HG02763 (cell line): ENCODE data around the gene NR0B2.
"Not testable (repeated sequence)": the region's sequence is repeated elsewhere in the genome, so short reads cannot be mapped to it uniquely, and the experiment has no call there.

ENCODE experiments used
- ATAC-seq: cut with Tn5 transposase; IDR thresholded peaks from one replicate; pipeline ENCODE4 v1.9.1; 2021; ENCODE audit warnings: mild to moderate bottlenecking, moderate library complexity; ENCODE audit not compliant: unreplicated experiment

NR0B2 gene, protein sequence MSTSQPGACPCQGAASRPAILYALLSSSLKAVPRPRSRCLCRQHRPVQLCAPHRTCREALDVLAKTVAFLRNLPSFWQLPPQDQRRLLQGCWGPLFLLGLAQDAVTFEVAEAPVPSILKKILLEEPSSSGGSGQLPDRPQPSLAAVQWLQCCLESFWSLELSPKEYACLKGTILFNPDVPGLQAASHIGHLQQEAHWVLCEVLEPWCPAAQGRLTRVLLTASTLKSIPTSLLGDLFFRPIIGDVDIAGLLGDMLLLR

DNA sequence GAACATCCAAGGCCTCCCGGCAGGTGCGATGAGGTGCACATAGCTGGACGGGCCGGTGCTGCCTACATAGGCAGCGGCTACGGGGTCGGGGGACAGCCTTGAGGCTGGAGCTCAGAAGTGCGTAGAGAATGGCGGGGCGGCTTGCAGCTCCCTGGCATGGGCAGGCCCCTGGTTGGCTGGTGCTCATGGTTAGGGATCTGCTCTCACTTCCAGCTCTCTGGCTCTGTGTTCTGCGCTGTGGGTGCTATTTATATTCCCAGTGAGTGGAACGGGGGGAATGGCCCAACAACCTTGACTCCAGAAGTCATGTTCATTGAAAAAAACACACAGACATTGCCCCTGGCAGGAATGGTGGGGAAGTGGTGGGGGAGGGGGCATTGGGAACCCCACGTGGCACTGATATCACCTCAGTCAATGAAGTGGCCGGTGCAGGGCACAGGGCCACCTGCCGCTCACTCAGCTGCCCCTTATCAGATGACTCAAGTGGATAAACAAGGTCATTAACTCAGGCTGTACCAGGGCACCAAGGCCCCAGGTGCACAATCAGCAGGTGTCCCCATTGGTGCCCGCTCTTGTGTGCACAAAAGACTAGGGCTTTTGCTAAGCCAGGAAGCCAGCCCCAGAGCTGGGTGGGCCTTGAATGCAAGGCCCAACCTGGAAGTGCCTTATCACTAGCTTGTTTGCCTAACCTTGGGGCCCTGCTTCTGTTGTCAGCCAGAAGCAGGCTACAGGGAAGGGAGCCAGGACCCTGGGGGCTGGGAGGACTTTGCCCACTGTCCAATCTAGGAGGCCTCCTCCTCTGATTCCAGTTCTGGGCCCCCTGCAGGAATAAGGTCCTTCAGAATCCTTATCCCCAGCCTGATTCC, at the start of gene NR0B2:
Gene NR0B2 (minus strand): TSS at position 222 of the 866 bp plus-strand sequence. CDS start 35 bp downstream, at position 187.
- ATAC-seq = no peak

DNA sequence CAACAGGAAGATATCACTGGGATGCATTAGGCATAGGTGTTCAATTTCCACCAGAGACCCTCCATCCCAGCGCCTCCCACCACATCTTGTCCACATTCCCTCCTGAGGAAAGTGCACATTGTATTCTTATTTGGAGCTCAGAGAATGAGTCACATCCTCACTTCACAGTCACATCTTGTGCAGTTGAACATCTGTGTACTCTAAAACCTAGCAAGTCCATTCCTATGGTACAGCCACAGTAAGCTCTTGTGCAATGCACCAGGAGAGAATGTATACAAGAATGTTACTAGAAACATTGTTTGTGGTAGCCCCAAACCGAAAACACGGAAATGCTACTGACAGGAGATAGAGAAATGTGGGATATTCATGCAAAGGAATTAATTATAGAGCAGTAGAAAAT, 48.1 kb upstream of the NR0B2 start:
- no peak for ATAC-seq

DNA sequence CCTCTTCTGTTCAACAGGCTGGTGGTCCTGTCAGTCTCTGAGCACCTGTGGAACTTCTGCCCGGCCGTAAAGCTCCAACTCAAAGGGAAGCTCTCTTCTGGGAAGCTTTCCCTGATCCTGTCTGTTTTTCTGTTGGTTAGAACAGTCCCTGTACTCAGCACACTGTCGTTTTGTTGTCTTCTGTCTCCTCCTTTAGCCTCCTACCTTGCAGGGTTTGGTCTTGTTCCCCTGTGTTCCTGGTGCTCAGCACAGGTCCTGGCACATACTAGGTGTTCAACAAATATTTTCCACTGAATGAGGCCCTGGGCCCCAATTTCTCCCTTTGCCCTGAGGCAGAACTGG, 46.8 kb upstream of the NR0B2 start:
- no peak for ATAC-seq

DNA sequence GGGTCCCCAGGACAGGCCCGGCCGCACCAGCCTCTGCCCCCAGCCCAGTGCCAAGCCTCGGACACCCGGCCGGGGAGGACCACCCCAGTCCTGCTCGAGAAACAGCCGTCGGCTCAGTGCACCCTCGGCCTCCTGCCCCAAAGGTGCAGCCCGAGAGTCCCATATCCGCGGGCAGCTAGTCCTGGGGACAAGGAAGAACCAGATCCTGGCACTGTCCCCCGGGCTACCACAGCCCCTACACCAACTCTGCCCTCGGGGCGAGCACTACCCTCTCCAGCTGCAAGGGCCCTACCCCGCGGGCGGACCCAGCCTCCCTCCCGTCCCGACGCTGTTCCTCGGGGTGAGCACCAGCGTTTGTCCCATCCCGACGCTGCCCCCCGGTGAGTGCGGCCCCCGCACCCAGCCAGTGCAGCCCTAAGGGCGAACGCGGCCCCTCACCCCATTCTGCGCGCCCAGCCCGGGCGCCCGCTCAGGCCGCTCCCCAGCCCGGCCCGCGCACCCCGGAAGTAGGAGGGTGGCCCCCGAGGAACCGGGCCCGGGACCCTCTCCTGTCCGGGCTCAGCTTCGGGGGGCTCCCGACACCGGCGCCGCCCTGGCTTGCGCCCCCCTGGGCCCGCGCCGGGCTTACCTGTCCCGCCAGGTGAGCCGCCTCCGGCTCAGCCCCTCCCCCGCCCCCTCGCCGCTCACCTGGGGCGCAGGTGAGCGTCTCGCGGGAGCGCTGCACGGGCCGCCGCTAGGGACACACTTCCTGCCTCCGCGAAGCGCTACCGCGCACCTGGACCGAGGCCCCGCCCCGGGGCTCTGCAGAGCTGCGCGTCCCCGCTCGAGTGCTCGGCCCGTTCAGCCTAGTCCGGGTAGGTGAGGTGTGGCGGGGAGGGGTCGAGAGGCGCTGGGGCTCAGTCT, 46.2 kb upstream of the NR0B2 start, which contains the start of gene KDF1:
Gene KDF1 (minus strand): TSS at position 747 of the 903 bp plus-strand sequence. CDS start 8,088 bp downstream, outside the sequence.
- no peak for ATAC-seq

DNA sequence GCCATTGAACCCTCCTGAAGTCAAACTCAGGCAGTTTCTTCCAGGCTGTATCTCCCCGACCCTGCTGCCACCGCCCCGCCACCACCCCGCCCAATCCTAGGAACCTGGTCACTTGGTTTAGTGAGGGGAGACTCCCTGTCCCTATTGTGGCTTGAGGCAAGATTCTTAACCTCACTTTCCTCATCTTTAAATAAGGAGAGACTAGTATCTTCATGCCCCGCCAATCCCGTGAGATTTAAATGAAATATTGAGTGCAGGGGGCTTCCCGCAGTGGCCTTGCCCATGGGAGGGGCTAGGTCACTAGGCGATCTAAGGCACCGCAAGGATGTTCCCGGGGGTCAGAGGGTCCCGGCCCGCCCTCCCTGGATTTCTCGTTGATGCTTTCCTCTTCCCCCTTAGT, 45.5 kb upstream of the NR0B2 start:
- no peak for ATAC-seq

DNA sequence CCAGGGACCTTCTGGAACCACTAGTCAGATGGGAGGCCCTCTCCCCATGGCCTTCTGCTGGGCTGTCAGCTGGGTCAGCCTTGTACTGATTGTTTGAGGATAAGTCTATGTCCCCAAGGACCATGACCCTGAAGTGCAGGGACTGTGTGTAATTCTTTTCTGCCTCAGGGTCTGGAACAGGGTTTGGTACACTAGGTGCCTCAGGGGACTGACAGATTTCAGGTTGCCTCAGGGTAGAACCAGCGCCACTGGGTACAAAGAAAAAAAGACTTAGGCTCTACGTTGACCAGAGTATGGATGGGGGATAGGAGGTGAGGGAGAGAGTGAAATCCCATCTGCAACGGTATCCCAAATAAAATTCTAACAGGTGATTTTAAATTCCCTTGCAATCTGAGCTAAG, 43.5 kb upstream of the NR0B2 start:
- no peak for ATAC-seq

DNA sequence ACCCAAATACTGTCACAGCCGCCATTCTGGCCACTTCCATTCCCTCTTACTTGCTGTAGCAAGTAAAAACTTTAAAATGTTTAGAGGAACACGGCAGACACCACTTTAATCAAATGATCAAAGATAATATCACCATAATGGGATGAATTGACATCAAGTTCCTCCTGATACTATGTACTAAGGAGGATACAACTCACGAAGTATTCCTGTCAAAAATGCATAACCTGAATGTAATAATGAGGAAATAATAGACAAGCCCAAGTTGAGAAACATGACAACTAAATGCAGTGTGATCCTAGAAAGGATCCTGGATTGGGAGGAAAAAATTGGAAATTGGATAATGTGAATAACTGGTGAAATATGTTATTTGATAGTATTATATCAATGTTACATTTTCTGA, 42.5 kb upstream of the NR0B2 start:
- ATAC-seq = no peak

DNA sequence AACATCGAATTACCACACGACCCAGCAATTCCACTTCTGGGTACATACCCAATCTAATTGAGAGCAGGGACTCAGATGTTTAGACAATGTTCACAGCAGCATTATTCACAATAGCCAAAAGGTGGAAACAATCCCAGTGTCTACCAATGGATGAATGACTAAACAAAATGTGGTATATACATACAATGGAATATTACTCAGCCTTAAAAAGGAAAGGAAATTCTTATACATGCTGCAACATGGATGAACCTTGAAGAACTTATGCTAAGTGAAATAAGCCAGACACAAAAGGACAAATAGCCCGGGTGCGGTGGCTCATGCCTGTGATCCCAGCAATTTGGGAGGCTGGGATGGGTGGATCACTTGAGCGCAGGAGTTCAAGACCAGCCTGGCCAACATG, 39.6 kb upstream of the NR0B2 start:
- ATAC-seq = no peak

DNA sequence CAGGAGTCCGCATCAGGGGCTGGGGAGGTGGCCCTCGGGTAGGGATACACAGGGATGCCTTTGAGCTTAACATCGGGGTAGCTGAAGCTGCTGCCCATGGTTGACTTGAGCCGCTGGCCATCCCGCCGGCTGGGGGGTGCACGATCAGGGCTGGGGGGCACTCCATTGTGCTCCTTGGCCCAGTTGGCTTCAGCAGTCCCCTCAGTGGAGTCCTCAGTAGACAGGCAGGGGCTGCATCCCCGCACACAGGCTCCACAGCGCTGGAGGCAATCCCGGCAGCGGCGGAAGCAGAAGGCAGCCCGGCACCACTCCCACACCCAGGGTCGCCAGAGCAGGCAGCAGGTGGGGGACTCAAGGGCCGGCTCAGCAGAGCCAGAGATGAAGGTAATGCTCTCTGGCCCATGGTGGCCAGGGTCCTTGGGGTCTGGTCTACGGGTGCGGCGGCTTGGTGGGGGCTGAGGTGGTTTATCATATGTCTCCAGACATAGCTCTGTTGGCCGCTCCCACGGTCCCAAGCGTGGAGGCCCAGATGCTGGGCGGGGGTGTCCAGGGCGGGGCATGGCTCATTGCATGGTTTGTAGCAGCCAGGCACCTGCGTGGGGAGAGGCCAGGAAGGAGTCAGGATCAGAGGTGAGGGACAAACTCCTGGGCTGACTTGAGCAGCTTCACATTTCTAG, 38.2 kb upstream of the NR0B2 start:
- no peak for ATAC-seq

DNA sequence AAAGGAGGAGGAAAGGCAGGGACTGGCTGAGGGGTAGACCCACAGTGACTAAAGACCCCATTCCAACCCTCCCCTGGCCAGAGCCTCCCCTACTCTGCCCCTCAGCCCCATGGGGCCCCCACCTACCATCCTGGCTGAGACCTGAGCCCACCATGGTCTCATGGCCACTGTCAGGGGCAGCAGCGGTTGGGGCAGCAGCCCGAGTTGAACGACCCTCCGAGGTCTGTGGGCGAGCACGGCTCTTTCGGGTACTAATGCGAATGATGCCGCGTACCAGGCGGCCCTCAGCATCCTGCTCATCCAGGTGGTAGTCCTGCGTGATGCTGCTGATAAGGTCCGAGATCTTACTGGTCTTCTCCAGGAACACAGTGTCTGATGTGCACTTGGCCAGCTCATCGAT, 37.4 kb upstream of the NR0B2 start:
- no peak for ATAC-seq

DNA sequence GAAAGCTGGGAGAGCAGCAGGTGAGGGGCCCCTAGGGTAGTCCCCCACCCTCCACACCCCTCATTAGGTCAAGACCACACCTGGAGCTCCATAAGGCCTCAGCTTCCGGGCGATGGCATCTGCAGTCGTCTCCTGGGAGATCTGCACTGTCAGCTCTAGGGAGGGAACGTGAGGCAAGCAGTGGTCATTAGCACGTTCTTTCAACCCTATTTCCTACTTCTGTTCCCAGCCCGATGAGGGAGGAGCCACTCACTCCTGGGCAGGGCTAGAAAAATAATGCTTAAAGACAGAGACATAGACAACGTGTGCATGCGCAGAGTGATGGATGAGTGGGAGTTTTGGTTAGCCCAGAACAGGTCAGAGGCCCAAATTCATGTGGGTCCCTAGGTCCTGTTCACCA, 36.8 kb upstream of the NR0B2 start:
- ATAC-seq = no peak

DNA sequence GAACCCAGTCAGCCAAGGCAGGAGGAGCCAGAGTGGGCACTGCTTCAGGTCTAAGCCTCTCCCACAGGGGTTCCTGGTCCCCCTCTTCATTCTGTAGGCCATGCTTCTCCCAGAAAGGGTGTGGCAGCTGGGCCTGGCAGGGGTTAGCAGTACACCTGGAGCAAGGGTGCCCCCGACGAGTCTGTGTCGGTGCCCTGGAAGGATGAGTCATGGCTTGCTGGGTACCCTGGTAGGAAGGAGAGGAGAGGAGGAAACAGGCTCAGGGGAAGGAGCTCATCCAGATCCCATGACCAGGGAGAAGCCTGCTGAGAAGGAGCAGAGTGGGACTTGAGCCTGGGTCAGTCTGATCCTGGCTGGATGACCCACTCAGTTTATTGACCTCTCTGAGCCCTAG, 36.1 kb upstream of the NR0B2 start:
- no peak for ATAC-seq

DNA sequence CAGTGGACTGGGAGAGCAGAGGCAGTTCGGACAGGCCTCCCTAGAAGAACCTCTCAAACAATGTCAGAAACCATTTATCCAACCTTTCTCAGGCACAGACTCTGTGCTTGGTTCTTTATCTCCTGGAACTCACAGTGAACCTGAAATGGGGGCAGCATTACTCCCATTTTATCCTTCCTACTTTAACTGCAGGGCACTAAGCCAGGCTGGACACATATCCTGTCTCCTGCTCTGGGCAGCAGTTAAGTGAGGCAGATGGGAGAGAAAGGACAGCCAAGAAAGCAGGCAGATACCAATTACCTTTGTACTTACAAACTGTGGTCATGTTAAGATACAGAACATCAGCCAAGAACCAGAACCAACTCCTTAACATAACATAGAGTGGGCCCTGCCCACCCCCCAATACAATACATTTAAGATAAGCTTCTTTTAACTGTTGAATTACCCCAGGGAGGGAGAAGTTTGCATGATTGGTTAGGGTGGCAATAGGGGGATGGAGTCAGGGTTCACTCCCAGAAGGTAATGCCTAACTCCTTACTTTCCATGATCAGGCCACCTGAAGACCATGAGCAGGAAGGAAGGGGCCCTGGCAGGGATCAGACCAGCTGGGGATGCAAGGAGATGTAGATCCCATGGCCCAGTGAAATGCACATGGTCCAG, 35.6 kb upstream of the NR0B2 start:
- ATAC-seq = no peak

DNA sequence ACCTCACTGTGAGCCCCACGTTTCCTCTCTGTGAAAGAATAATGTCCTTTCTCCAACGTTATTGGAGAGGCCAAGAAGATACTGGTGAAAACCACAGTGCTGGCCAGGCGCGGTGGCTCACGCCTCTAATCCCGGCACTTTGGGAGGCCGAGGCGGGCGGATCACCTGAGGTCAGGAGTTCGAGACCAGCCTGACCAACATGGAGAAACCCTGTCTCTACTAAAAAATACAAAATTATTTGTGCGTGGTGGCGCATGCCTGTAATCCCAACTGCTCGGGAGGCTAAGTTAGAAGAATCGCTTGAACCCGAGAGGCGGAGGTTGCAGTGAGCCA, 34.9 kb upstream of the NR0B2 start:
- ATAC-seq = not testable (repeated sequence)

DNA sequence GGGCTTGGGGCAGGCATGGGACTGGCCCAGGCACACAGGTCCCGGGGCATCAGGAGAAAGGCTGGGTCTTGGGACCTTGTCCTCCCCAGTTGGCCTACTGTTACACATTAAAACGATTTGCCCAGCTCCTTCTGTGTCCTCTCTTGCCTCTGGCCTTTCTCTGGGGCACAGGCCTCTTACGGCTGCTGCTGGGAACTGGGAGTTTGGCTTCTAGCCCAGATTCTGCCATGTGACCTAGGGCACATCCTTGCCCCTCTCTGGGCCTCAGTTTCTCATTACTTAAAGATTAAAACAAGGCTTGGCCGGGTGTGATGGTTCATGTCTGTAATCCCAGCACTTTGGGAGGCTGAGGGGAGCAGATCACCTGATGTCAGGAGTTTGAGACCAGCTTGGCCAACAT, 32.5 kb upstream of the NR0B2 start:
- no peak for ATAC-seq

DNA sequence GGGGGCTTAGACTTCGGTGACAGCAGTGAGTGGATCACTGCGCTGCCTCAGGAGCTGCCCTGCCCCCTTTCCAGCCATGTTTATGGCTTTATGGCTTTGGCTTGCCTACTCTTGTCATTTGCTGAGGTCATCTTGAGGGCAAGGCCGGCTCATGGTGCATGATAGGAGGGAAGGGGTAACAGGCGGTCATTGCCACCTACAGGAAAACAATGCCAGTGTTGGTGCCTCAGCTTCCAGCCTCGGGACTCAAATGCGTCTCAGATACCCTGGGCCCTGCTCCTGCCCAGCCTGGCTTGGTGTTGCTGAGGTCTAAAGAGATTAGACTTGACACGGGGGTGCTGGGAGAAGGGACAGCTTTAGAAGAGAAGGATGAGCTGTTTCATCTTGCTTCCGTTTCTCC, 32.0 kb upstream of the NR0B2 start:
- no peak for ATAC-seq

DNA sequence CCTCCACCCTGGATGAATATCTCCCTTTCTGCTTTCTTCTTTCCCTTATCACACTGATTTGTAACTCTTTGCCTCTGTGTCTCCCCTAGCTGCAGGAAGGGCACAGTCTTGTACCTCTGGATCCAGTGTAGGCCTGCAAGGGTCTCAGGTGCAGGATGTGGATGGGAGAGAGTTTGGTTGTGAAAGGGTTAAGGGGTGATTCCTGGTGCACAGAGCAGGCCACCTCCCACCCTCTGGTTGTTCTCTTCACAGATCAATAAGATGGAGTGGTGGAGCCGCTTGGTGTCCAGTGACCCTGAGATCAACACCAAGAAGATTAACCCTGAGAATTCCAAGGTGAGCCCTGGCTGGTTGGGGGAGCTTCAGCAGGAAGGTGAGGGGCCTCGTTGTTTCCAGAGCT, 31.4 kb upstream of the NR0B2 start:
- ATAC-seq = no peak

DNA sequence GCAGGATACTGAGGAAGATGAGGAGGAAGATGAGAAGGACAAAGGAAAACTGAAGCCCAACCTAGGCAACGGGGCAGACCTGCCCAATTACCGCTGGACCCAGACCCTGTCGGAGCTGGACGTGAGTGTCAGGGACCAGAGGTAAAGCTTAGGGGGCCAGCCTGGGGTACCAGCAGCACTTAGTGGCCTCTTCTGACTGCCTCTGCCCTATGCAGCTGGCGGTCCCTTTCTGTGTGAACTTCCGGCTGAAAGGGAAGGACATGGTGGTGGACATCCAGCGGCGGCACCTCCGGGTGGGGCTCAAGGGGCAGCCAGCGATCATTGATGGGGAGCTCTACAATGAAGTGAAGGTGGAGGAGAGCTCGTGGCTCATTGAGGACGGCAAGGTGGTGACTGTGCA, 28.9 kb upstream of the NR0B2 start:
- no peak for ATAC-seq

DNA sequence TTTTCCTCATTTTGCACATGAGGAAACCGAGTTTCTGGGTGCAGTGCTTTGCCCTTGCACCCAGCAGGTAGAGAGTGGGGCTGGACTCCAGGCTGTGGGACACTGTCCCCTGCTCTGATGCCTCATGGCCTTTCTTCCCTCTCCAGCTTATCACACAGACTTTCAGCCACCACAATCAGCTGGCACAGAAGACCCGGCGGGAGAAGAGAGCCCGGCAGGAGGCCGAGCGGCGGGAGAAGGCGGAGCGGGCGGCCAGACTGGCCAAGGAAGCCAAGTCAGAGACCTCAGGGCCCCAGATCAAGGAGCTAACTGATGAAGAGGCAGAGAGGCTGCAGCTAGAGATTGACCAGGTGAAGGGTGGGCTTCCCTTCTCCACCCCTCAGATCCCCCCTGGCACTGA, 27.5 kb upstream of the NR0B2 start:
- no peak for ATAC-seq

DNA sequence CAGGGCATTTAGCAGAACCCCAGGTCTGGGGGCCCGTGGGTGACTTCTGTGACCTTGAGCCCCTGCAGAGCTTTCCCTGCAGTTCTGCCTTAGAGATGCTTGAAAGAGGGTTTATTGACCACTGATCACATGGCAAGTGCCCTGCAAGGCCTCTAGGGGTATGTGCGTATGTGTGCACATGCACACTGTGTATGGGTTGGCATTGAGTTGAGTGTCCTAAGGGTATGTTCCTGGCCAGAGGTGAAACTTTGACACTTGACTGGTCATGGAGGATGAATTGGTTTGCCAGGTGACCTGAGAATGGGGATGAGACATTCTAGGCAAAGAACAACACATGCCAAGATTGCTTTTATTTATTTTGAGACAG, 24.9 kb upstream of the NR0B2 start:
- ATAC-seq = no peak
